Activated T-cell treated with anti-CD3 and anti-CD28 coated beads, Interleukin-2, amount 50 U/mL, for 48 hours (primary cell): ENCODE results near the gene PPARG.
"Not testable (repeated sequence)": the region's sequence is repeated elsewhere in the genome, so short reads cannot be mapped to it uniquely, and the experiment has no call there.

ENCODE experiments used
- DNase-seq, 2 experiments: peaks; one replicate each; pipeline ENCODE4 v3.0.0-alpha.2; 2020

Gene PPARG

GRCh38 chr3:12445523-12446240, 156.8 kb downstream of the PPARG start:
- no peak for DNase-seq

GRCh38 chr3:12446298-12446697, 157.4 kb downstream of the PPARG start:
- no peak for DNase-seq

GRCh38 chr3:12447075-12447474, 158.2 kb downstream of the PPARG start:
- DNase-seq = no peak

GRCh38 chr3:12448404-12449202, 159.7 kb downstream of the PPARG start:
- not testable (repeated sequence) for DNase-seq

- no peak for DNase-seq
These were observed 161.2 kb downstream of the PPARG start for GRCh38 chr3:12449889-12450682.

- no peak for DNase-seq
These were observed 162.6 kb downstream of the PPARG start for GRCh38 chr3:12451481-12451880.

- no peak for DNase-seq
These were observed 163.1 kb downstream of the PPARG start for GRCh38 chr3:12451960-12452359.

GRCh38 chr3:12452361-12453330, 163.8 kb downstream of the PPARG start:
- DNase-seq = no peak

- DNase-seq = no peak
These were observed 165.4 kb downstream of the PPARG start for GRCh38 chr3:12454076-12454815.

- no peak for DNase-seq
These were observed 165.9 kb downstream of the PPARG start for GRCh38 chr3:12454816-12455121.

GRCh38 chr3:12455740-12456139, 166.9 kb downstream of the PPARG start:
- no peak for DNase-seq

- no peak for DNase-seq
These were observed 167.6 kb downstream of the PPARG start for GRCh38 chr3:12456441-12456840.

GRCh38 chr3:12457380-12457779, 168.5 kb downstream of the PPARG start:
- DNase-seq = not testable (repeated sequence)

- DNase-seq = no peak
These were observed 170.0 kb downstream of the PPARG start for GRCh38 chr3:12458901-12459300.

GRCh38 chr3:12460127-12460526, 171.3 kb downstream of the PPARG start:
- no peak for DNase-seq

GRCh38 chr3:12461097-12461649, 172.3 kb downstream of the PPARG start:
- peak in 1 of 2 experiments; percentile 55 for DNase-seq

- DNase-seq = no peak
These were observed 173.5 kb downstream of the PPARG start for GRCh38 chr3:12462159-12462947.

GRCh38 chr3:12463686-12464085, 174.8 kb downstream of the PPARG start:
- no peak for DNase-seq

GRCh38 chr3:12464181-12464580, 175.3 kb downstream of the PPARG start:
- DNase-seq = no peak

GRCh38 chr3:12465151-12465835, 176.4 kb downstream of the PPARG start:
- no peak for DNase-seq
